ENCODE results near the gene NMUR2.

- no peak for TF ChIP-seq POLR2AphosphoS5 (IDR thresholded peaks at IDR 0.05; ENCODE audit: borderline replicate concordance, low read depth, low read length)
- TF ChIP-seq EZH2 (IDR thresholded peaks at IDR 0.05), result no peak
- TF ChIP-seq FOXP2 (optimal IDR thresholded peaks at IDR 0.05; ENCODE audit: control extremely low read depth, extremely low read length, insufficient read depth), result no peak
These were observed 26.3 kb downstream of the NMUR2 start for GRCh38 chr5:152378730-152379129.
